GM23248 (cell line): Measurements from ENCODE around the gene UNC93A. TPM values are rescaled to one million over a fixed set of nuclear protein-coding genes. Genes with fewer than 3 reads are reported as not detected.

Experiments used
- DNase-seq: peaks from one replicate; pipeline ENCODE4 v3.0.0-alpha.2; 2015
- H2AFZ ChIP-seq: fragments of 200-600 bp; sonication (generic); 2 replicates; pipeline ENCODE4 v1.6.1; 2016; ENCODE audit warnings: antibody characterized with exemption
- H3F3A ChIP-seq: fragments of 200-600 bp; sonication (generic); 2 replicates; pipeline ENCODE4 v1.6.1; 2016; ENCODE audit warnings: mild to moderate bottlenecking, antibody characterized with exemption, mixed run types; ENCODE audit not compliant: insufficient read depth
- H3K27ac ChIP-seq: fragments of 200-600 bp; sonication (generic); 2 replicates; pipeline ENCODE4 v1.5.1; 2016; ENCODE audit warnings: mild to moderate bottlenecking
- H3K27me3 ChIP-seq: fragments of 200-600 bp; sonication (generic); replicated peaks from 2 replicates; pipeline ENCODE4 v1.6.1; 2016; ENCODE audit warnings: mild to moderate bottlenecking; ENCODE audit not compliant: insufficient read depth
- H3K36me3 ChIP-seq: fragments of 200-600 bp; sonication (generic); 2 replicates; pipeline ENCODE4 v1.6.1; 2016; ENCODE audit warnings: low read depth, mild to moderate bottlenecking
- H3K4me1 ChIP-seq: fragments of 200-600 bp; sonication (generic); 2 replicates; pipeline ENCODE4 v1.6.1; 2016; ENCODE audit warnings: mild to moderate bottlenecking; ENCODE audit not compliant: insufficient read depth
- H3K4me2 ChIP-seq: fragments of 200-600 bp; sonication (generic); one replicate; pipeline ENCODE4 v1.6.1; 2016; ENCODE audit warnings: mild to moderate bottlenecking; ENCODE audit not compliant: unreplicated experiment
- H3K4me3 ChIP-seq: fragments of 200-600 bp; sonication (generic); 2 replicates; pipeline ENCODE4 v1.5.1; 2016; ENCODE audit warnings: mild to moderate bottlenecking
- H3K79me2 ChIP-seq: fragments of 200-600 bp; sonication (generic); 2 replicates; pipeline ENCODE4 v1.6.1; 2016; ENCODE audit warnings: mild to moderate bottlenecking; ENCODE audit not compliant: insufficient read depth
- H3K9ac ChIP-seq: fragments of 200-600 bp; sonication (generic); 2 replicates; pipeline ENCODE4 v1.6.1; 2016; ENCODE audit warnings: mild to moderate bottlenecking
- H3K9me2 ChIP-seq: fragments of 200-600 bp; sonication (generic); 2 replicates; pipeline ENCODE4 v1.6.1; 2016; ENCODE audit warnings: mixed run types, mild to moderate bottlenecking, moderate library complexity; ENCODE audit not compliant: insufficient read depth
- H3K9me3 ChIP-seq: fragments of 200-600 bp; sonication (generic); one replicate; pipeline ENCODE4 v1.6.1; 2017; ENCODE audit warnings: low read depth
- H4K20me1 ChIP-seq: fragments of 200-600 bp; sonication (generic); 2 replicates; pipeline ENCODE4 v1.6.0; 2016; ENCODE audit not compliant: insufficient read depth
- EZH2 ChIP-seq: fragments of 200-600 bp; sonication (generic); IDR thresholded peaks from 2 replicates; pipeline ENCODE4 v1.6.1; 2018; ENCODE audit warnings: antibody characterized with exemption, mild to moderate bottlenecking; ENCODE audit not compliant: insufficient read depth, poor library complexity, severe bottlenecking
- EZH2phosphoT487 ChIP-seq: fragments of 200-600 bp; sonication (generic); IDR thresholded peaks from 2 replicates; pipeline ENCODE4 v1.6.1; 2018; ENCODE audit warnings: antibody characterized with exemption, moderate library complexity, mild to moderate bottlenecking, low read depth; ENCODE audit not compliant: insufficient read depth
- WGBS, 2 experiments: methylation state at CpG; one replicate each; pipeline ENCODE4 v1.1.6; 2015 to 2017; ENCODE audit warnings: low lambda C conversion rate in 2 of 2, low coverage in 1 of 2; ENCODE audit errors: missing lambda C conversion rate in 2 of 2; 5-methylcytosine and 5-hydroxymethylcytosine counted together
- in situ Hi-C: fragments of 300-500 bp; cut with MboI; formaldehyde crosslinking; loops from 2 replicates; pipeline ENCODE4 v1.15.0; 2020
- polyA plus RNA-seq: library from polyadenylated mRNA; unstranded; fragments of >200 nt; fragmentation: Nextera tagmentation; extraction: Ambion mirVana; gene quantifications from 2 replicates; pipeline ENCODE4 v1.2.1, GENCODE V29; 2016
- total RNA-seq: library from RNA; depleted of rRNA; stranded (reverse); fragments of >200 nt; shearing (Covaris generic); gene quantifications from 2 replicates; pipeline ENCODE4 v1.2.3, GENCODE V29; 2014

UNC93A gene
- total and polyA plus RNA-seq, 2 experiments from 2014 or later: not detected

- no peak for TF ChIP-seq EZH2
- TF ChIP-seq EZH2phosphoT487: no peak
- Histone ChIP-seq H3K4me3 (no peak overlapping the region), H3K9me3 (no peaks in the 10 kb centered on the region), H4K20me1 (no peaks in the 10 kb centered on the region), H3K9ac (no peak overlapping the region), H3K36me3 (no peaks in the 10 kb centered on the region), H3K4me1 (no peaks in the 10 kb centered on the region), H2AFZ (no peak overlapping the region), H3F3A (no peaks in the 10 kb centered on the region), H3K27ac (no peak overlapping the region), H3K27me3 (no peaks in the 10 kb centered on the region), H3K4me2 (no peak overlapping the region), H3K79me2 (no peaks in the 10 kb centered on the region), H3K9me2 (no peaks in the 10 kb centered on the region)
- DNase-seq: no peak
- 7 to 13% methylated on average over 12 of the region's 12 CpGs for WGBS, 2 experiments
- in situ Hi-C loops: no loop called here
Measured at GRCh38 chr6:167341038-167341583, 50.0 kb downstream of the UNC93A start.

- 15% methylated on average over 3 of the region's 3 CpGs for WGBS, 2 experiments
- Histone ChIP-seq H3F3A (no peaks in the 10 kb centered on the region), H3K9me2 (no peaks in the 10 kb centered on the region), H3K36me3 (no peaks in the 10 kb centered on the region), H3K9ac (no peak overlapping the region), H3K4me1 (no peaks in the 10 kb centered on the region), H3K79me2 (no peaks in the 10 kb centered on the region), H3K4me2 (no peak overlapping the region), H3K27me3 (no peaks in the 10 kb centered on the region), H2AFZ (no peak overlapping the region), H4K20me1 (no peaks in the 10 kb centered on the region), H3K27ac (no peak overlapping the region), H3K4me3 (no peak overlapping the region), H3K9me3 (no peaks in the 10 kb centered on the region)
- TF ChIP-seq EZH2 (no peak), EZH2phosphoT487 (no peak)
- in situ Hi-C loops: no loop called here
- DNase-seq: no peak
Measured at GRCh38 chr6:167341665-167342655, 50.8 kb downstream of the UNC93A start.

- no peaks in the 10 kb centered on the region for H3K27me3 ChIP-seq
- H3K36me3 ChIP-seq: no peaks in the 10 kb centered on the region
- WGBS, 2 experiments: 22 to 24% methylated on average over 13 to 14 of the region's 14 CpGs
- H3K9me3 ChIP-seq: no peaks in the 10 kb centered on the region
- no peak overlapping the region for H2AFZ ChIP-seq
- no peaks in the 10 kb centered on the region for H3K79me2 ChIP-seq
- no peaks in the 10 kb centered on the region for H3K9me2 ChIP-seq
- no peak for DNase-seq
- H4K20me1 ChIP-seq: no peaks in the 10 kb centered on the region
- no peak overlapping the region for H3K4me3 ChIP-seq
- no peak overlapping the region for H3K9ac ChIP-seq
- in situ Hi-C loops: no loop called here
- no peaks in the 10 kb centered on the region for H3F3A ChIP-seq
- no peak overlapping the region for H3K27ac ChIP-seq
- H3K4me1 ChIP-seq: no peaks in the 10 kb centered on the region
- TF ChIP-seq EZH2phosphoT487: no peak
- TF ChIP-seq EZH2: no peak
- no peak overlapping the region for H3K4me2 ChIP-seq
Measured at GRCh38 chr6:167342879-167343610, 51.9 kb downstream of the UNC93A start.

- no peaks in the 10 kb centered on the region for H3F3A ChIP-seq
- H4K20me1 ChIP-seq: no peaks in the 10 kb centered on the region
- H3K9me2 ChIP-seq: no peaks in the 10 kb centered on the region
- H3K9me3 ChIP-seq: no peaks in the 10 kb centered on the region
- no peak for DNase-seq
- TF ChIP-seq EZH2: no peak
- no peak for TF ChIP-seq EZH2phosphoT487
- in situ Hi-C loops: no loop called here
- H3K4me3 ChIP-seq: no peak overlapping the region
- H3K27me3 ChIP-seq: peaks cover 4% of the 10 kb centered on the region; the same call in 1 of the 2 replicates
- no peak overlapping the region for H3K9ac ChIP-seq
- no peaks in the 10 kb centered on the region for H3K36me3 ChIP-seq
- no peaks in the 10 kb centered on the region for H3K4me1 ChIP-seq
- H2AFZ ChIP-seq: no peak overlapping the region
- H3K27ac ChIP-seq: no peak overlapping the region
- no peak overlapping the region for H3K4me2 ChIP-seq
- no peaks in the 10 kb centered on the region for H3K79me2 ChIP-seq
Measured at GRCh38 chr6:167345348-167345747, 54.2 kb downstream of the UNC93A start.
